ENCODE results near the gene ADGRV1. TPM values are rescaled to one million over a fixed set of nuclear protein-coding genes. Genes with fewer than 3 reads are reported as not detected.
"Not testable (repeated sequence)": the region's sequence is repeated elsewhere in the genome, so short reads cannot be mapped to it uniquely, and the experiment has no call there.

ADGRV1 gene
- total and polyA plus RNA-seq, 12 donors: 0.03 to 1.4 (median 0.44) TPM; not detected in 6

DNA sequence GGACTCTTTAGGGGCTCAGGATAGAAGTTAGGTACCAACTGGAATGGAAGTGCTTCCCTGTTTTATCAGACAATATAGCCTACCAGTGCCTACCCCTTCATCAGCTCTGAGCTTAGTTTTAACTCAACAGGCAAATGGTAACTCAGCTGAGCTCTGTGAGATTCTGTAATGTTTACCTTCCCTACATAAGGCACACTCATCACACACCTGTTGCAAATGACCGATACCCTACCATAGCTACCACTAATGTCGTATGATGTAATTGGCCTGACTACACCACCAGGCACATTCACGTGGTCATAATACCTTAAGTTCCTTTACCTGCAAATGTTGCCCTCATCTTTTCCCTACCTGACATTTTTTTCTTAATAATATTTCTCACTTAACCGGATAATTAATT lies 254.8 kb downstream of the ADGRV1 start:
- Histone ChIP-seq H3K27ac (no peak overlapping the region), H3K4me1 (peaks cover 0 to 9% (median 0%) of the 10 kb centered on the region in 9 donors), H3K27me3 (no peaks in the 10 kb centered on the region), H3K9me3 (no peaks in the 10 kb centered on the region), H3K4me3 (no peak overlapping the region), H3K36me3 (no peaks in the 10 kb centered on the region)
- no peak for TF ChIP-seq CTCF (IDR thresholded peaks at IDR 0.05)
- ATAC-seq: no peak
- no peak for DNase-seq
- intact Hi-C loops (cut with DNase I): no loop called here
- WGBS, 2 donors: 97% methylated on average over 4 of the region's 4 CpGs

- H3K27ac ChIP-seq; intact Hi-C loops (cut with DNase I); DNase-seq; H3K9me3 ChIP-seq; H3K36me3 ChIP-seq; ATAC-seq; H3K4me1 ChIP-seq; H3K27me3 ChIP-seq; H3K4me3 ChIP-seq: not testable (repeated sequence)
- WGBS, 2 donors: 86 to 88% methylated on average over 24 to 25 of the region's 26 CpGs
Measured at GRCh38 chr5:90822062-90822461, 263.5 kb downstream of the ADGRV1 start.

DNA sequence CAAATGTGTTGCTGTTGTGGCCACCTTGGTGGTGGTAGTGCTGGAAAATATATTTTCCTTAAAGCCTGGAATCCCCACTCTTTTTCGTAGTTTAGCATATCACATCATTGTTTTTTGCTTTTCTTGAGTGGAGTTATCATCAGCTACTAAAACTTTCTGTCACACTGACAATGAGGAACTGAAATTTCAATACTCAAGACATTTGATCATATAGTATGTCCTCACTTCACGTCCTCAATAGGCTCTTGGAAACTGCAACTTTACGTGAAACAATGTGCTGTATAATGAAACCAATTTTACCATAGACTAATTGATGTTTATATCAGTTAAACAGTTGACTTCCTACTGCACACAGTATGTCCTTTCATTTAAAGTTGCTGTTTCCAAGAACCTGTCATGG lies 265.8 kb downstream of the ADGRV1 start:
- H3K4me1 ChIP-seq: no peaks in the 10 kb centered on the region
- no peaks in the 10 kb centered on the region for H3K36me3 ChIP-seq
- TF ChIP-seq CTCF (IDR thresholded peaks at IDR 0.05): no peak
- no peaks in the 10 kb centered on the region for H3K27me3 ChIP-seq
- intact Hi-C loops (cut with DNase I): no loop called here
- WGBS, 2 donors: 81 to 90% methylated on average over 3 of the region's 3 CpGs
- H3K4me3 ChIP-seq: no peak overlapping the region
- DNase-seq (no peak), ATAC-seq (no peak)
- H3K27ac ChIP-seq: no peak overlapping the region
- H3K9me3 ChIP-seq: peaks cover 0 to 6% (median 0%) of the 10 kb centered on the region in 11 donors

DNA sequence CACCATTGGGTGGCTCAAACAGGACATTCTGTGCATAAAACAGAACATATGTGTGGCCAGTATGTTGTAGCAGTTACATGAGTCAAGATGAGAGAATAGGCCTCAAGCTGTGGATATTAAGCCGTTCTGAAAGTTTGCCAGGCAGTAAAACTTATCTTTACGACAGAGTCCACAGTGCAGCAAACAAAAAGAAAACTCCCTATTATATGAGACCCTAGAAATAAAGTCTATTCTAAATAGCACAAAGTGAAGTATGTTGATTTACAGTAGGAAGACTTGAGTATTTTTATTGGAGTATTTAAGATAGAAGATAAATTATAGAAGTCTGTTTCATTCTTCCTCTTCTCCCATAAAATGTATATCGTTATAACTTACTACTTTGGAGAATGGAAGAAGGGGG lies 271.5 kb downstream of the ADGRV1 start:
- H3K36me3 ChIP-seq: no peaks in the 10 kb centered on the region
- H3K4me1 ChIP-seq: no peaks in the 10 kb centered on the region
- TF ChIP-seq CTCF (IDR thresholded peaks at IDR 0.05): no peak
- H3K9me3 ChIP-seq: peaks cover 0 to 13% (median 0%) of the 10 kb centered on the region in 11 donors
- no peaks in the 10 kb centered on the region for H3K27me3 ChIP-seq
- WGBS, 2 donors: 84 to 85% methylated on average over 3 of the region's 3 CpGs
- intact Hi-C loops (cut with DNase I): no loop called here
- H3K4me3 ChIP-seq: no peak overlapping the region
- H3K27ac ChIP-seq: no peak overlapping the region
- ATAC-seq (no peak), DNase-seq (no peak)

GRCh38 chr5:90833753-90834152 lies 275.2 kb downstream of the ADGRV1 start:
- ATAC-seq (no peak), DNase-seq (no peak)
- 81 to 84% methylated on average over 2 of the region's 2 CpGs for WGBS, 2 donors
- Histone ChIP-seq H3K27ac (no peak overlapping the region), H3K9me3 (peaks cover 0 to 13% (median 0%) of the 10 kb centered on the region in 11 donors), H3K27me3 (no peaks in the 10 kb centered on the region), H3K4me1 (no peaks in the 10 kb centered on the region), H3K4me3 (no peak overlapping the region), H3K36me3 (no peaks in the 10 kb centered on the region)
- intact Hi-C loops (cut with DNase I): no loop called here
- no peak for TF ChIP-seq CTCF (IDR thresholded peaks at IDR 0.05)

All from heart right ventricle (tissue), 16 donors.